ENCODE results near the gene PKDCC.

DNA sequence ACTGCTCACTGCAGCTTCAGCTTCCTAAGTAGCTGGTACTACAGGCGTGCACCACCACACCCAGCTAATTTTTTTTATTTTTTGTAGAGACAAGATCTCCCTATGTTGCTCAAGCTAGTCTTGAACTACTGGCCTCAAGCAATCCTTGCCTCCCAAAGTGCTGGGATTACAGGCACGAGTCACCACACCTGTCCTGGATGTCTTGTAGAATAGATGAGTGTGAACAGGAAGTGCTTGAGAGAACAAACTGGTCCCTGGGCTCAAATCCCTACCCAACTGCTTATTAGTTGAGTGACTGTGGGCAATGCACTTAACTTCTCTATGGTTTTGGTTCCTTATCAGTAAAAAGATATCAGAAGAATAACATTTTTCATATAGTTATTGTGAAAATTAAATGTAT is 34.2 kb downstream of the PKDCC start:
- TF ChIP-seq EZH2phosphoT487 (IDR thresholded peaks at IDR 0.05; ENCODE audit: insufficient read depth, low read depth) (no peak), EZH2 (IDR thresholded peaks at IDR 0.05; ENCODE audit: insufficient read depth, poor library complexity, severe bottlenecking) (no peak)
